Measurements from ENCODE around the gene NDFIP2. TPM values are rescaled to one million over a fixed set of nuclear protein-coding genes. Genes with fewer than 3 reads are reported as not detected.
"Not testable (repeated sequence)": the region's sequence is repeated elsewhere in the genome, so short reads cannot be mapped to it uniquely, and the experiment has no call there.

The NDFIP2 gene
- total RNA-seq, 4 donors from 2014 or later, result 56.9 to 116 (median 83.6) TPM

- no peak for DNase-seq
- H3K4me1 ChIP-seq, result no peaks in the 10 kb centered on the region
- peaks cover 0 to 15% (median 0%) of the 10 kb centered on the region in 4 donors for H3K36me3 ChIP-seq
- no peak overlapping the region for H3K4me3 ChIP-seq
- TF ChIP-seq POLR2AphosphoS5 (IDR thresholded peaks at IDR 0.05), result no peak
- TF ChIP-seq POLR2A (IDR thresholded peaks at IDR 0.05), result no peak
- no peak for TF ChIP-seq EP300 (IDR thresholded peaks at IDR 0.05; ENCODE audit: low read depth)
- no peak for TF ChIP-seq CTCF (IDR thresholded peaks at IDR 0.05)
- H3K9me3 ChIP-seq, result peaks cover 8 to 20% of the 10 kb centered on the region in 2 donors
- intact Hi-C loops (cut with DNase I; ENCODE audit: low total_unique reads), result no loop called here
- in situ Hi-C loops (cut with MboI; ENCODE audit: low pct_ligation_motif_present in 1 of 4, low pct_unique_long_range_greater_than_20kb in 1 of 4, low sequenced_read_pairs in 3 of 4), result no loop called here
- H3K27ac ChIP-seq, result no peak overlapping the region
- no peaks in the 10 kb centered on the region for H3K27me3 ChIP-seq
- 72% methylated on average over 2 of the region's 2 CpGs; no CpG with 5 or more reads in 1 of the 2 donors for WGBS, 2 donors (ENCODE audit: low coverage in 1 of 2)
Observed at GRCh38 chr13:79560954-79561353, 80.0 kb downstream of the NDFIP2 start.

GRCh38 chr13:79562557-79562956 is 81.6 kb downstream of the NDFIP2 start:
- intact Hi-C loops (cut with DNase I; ENCODE audit: low total_unique reads) (no loop called here), in situ Hi-C loops (cut with MboI; ENCODE audit: low pct_ligation_motif_present in 1 of 4, low pct_unique_long_range_greater_than_20kb in 1 of 4, low sequenced_read_pairs in 3 of 4) (no loop called here)
- no peak overlapping the region for H3K27ac ChIP-seq
- no peak for DNase-seq
- no peak overlapping the region for H3K4me3 ChIP-seq
- no peaks in the 10 kb centered on the region for H3K4me1 ChIP-seq
- H3K9me3 ChIP-seq, result peaks cover 8 to 20% of the 10 kb centered on the region in 2 donors
- no peaks in the 10 kb centered on the region for H3K27me3 ChIP-seq
- H3K36me3 ChIP-seq, result peaks cover 0 to 13% (median 0%) of the 10 kb centered on the region in 4 donors
- TF ChIP-seq CTCF (IDR thresholded peaks at IDR 0.05) (no peak), EP300 (IDR thresholded peaks at IDR 0.05; ENCODE audit: low read depth) (no peak), POLR2AphosphoS5 (IDR thresholded peaks at IDR 0.05) (no peak), POLR2A (IDR thresholded peaks at IDR 0.05) (no peak)

GRCh38 chr13:79566118-79566517 is 85.2 kb downstream of the NDFIP2 start:
- Histone ChIP-seq H3K27me3 (no peaks in the 10 kb centered on the region), H3K4me1 (no peaks in the 10 kb centered on the region), H3K9me3 (peaks cover 8 to 20% of the 10 kb centered on the region in 2 donors), H3K4me3 (no peak overlapping the region), H3K36me3 (no peaks in the 10 kb centered on the region), H3K27ac (no peak overlapping the region)
- in situ Hi-C loops (cut with MboI; ENCODE audit: low pct_ligation_motif_present in 1 of 4, low pct_unique_long_range_greater_than_20kb in 1 of 4, low sequenced_read_pairs in 3 of 4) (no loop called here), intact Hi-C loops (cut with DNase I; ENCODE audit: low total_unique reads) (no loop called here)
- no peak for TF ChIP-seq EP300 (IDR thresholded peaks at IDR 0.05; ENCODE audit: low read depth)
- no peak for TF ChIP-seq POLR2A (IDR thresholded peaks at IDR 0.05)
- TF ChIP-seq CTCF (IDR thresholded peaks at IDR 0.05), result no peak
- TF ChIP-seq POLR2AphosphoS5 (IDR thresholded peaks at IDR 0.05), result no peak
- no peak for DNase-seq
- WGBS, 2 donors (ENCODE audit: low coverage in 1 of 2), result 98 to 100% methylated on average over 1 to 2 of the region's 2 CpGs

- TF ChIP-seq EP300 (IDR thresholded peaks at IDR 0.05; ENCODE audit: low read depth) (no peak), POLR2A (IDR thresholded peaks at IDR 0.05) (no peak), CTCF (IDR thresholded peaks at IDR 0.05) (no peak), POLR2AphosphoS5 (IDR thresholded peaks at IDR 0.05) (no peak)
- Histone ChIP-seq H3K4me3 (no peak overlapping the region), H3K36me3 (no peaks in the 10 kb centered on the region), H3K4me1 (no peaks in the 10 kb centered on the region), H3K9me3 (no peaks in the 10 kb centered on the region), H3K27ac (no peak overlapping the region), H3K27me3 (no peaks in the 10 kb centered on the region)
- 52% methylated on average over 1 of the region's 1 CpG; no CpG with 5 or more reads in 1 of the 2 donors for WGBS, 2 donors (ENCODE audit: low coverage in 1 of 2)
- intact Hi-C loops (cut with DNase I; ENCODE audit: low total_unique reads) (no loop called here), in situ Hi-C loops (cut with MboI; ENCODE audit: low pct_ligation_motif_present in 1 of 4, low pct_unique_long_range_greater_than_20kb in 1 of 4, low sequenced_read_pairs in 3 of 4) (no loop called here)
- DNase-seq, result no peak
Observed at GRCh38 chr13:79571147-79571546, 90.2 kb downstream of the NDFIP2 start.

GRCh38 chr13:79573892-79574291 is 92.9 kb downstream of the NDFIP2 start:
- H3K4me3 ChIP-seq; H3K36me3 ChIP-seq; H3K9me3 ChIP-seq; intact Hi-C loops (cut with DNase I; ENCODE audit: low total_unique reads); H3K4me1 ChIP-seq; DNase-seq; H3K27ac ChIP-seq; H3K27me3 ChIP-seq; in situ Hi-C loops (cut with MboI; ENCODE audit: low pct_ligation_motif_present in 1 of 4, low pct_unique_long_range_greater_than_20kb in 1 of 4, low sequenced_read_pairs in 3 of 4): not testable (repeated sequence)

All from transverse colon (tissue), 4 donors.